ENCODE measurements around the gene RAD1. TPM values are rescaled to one million over a fixed set of nuclear protein-coding genes. Genes with fewer than 3 reads are reported as not detected.
A peak's percentile ranks its signal among the peaks of the same experiment; 100 is the strongest.

Gene RAD1
- total and polyA plus RNA-seq, 2 donors (not counting 1 experiment from before 2014, with no cell fraction given): 46.9 to 123 TPM

DNA sequence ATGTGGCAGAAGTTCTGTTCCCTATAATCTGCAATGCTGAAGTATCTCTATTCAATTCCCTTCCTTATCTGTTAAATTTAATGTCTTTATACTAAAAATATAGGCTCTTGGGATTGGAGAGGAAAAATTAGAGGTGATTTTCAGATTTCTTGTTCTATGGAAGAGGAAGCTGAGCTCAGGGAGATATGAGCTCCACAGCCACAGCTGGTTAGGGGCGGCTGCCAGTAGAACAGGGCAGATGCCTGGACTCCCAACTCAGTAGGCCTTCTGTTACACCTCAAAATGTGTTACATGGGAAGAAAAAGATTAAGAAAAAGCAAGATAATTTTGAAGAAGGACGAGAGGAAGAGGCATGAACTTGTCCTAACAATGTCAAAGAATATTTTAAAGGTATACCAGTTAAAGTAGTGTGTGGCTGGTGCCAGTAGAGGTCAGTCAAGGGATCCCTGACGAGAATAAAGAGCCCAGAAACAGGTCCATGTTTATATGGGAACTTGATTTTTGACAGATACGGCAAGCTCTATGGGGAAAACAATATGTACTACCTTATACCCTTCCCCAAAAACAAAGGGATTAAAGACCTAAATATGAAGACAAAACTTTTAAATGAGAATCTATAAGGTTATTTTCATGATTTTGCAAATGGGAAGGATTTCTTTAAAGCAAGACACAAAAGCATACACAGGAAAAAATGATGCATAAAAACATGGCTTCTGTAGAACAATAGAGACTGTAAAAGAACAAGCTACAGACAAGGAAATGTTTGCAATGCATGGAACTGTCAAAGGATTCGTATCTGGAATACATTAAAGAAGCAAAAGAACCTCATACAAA, 42.8 kb upstream of the RAD1 start:
- TF ChIP-seq EZH2 (IDR thresholded peaks at IDR 0.05; ENCODE audit: low read length, missing control alignments): no peak
- TF ChIP-seq, protein P1, sequence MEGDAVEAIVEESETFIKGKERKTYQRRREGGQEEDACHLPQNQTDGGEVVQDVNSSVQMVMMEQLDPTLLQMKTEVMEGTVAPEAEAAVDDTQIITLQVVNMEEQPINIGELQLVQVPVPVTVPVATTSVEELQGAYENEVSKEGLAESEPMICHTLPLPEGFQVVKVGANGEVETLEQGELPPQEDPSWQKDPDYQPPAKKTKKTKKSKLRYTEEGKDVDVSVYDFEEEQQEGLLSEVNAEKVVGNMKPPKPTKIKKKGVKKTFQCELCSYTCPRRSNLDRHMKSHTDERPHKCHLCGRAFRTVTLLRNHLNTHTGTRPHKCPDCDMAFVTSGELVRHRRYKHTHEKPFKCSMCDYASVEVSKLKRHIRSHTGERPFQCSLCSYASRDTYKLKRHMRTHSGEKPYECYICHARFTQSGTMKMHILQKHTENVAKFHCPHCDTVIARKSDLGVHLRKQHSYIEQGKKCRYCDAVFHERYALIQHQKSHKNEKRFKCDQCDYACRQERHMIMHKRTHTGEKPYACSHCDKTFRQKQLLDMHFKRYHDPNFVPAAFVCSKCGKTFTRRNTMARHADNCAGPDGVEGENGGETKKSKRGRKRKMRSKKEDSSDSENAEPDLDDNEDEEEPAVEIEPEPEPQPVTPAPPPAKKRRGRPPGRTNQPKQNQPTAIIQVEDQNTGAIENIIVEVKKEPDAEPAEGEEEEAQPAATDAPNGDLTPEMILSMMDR (conservative IDR thresholded peaks at IDR 0.05 in 1 of 2, IDR thresholded peaks at IDR 0.05 in 1 of 2; ENCODE audit: low read depth in 1 of 2, low read length in 2 of 2): peak; percentile 51 to 73
- no peak overlapping the region for H3K4me2 ChIP-seq (ENCODE audit: extremely low read depth, insufficient read depth, low read length)
- no peaks in the 10 kb centered on the region for H3K79me2 ChIP-seq (ENCODE audit: control insufficient read depth, insufficient read depth, low read length)
- no peaks in the 10 kb centered on the region for H3K9me3 ChIP-seq (ENCODE audit: control insufficient read depth, insufficient read depth, low read depth, low read length)
- H3K4me3 ChIP-seq (replicated peaks in 1 of 4; ENCODE audit: control extremely low read depth in 1 of 4, insufficient read depth in 1 of 4, low read depth in 3 of 4, low read length in 4 of 4): no peak overlapping the region
- no peaks in the 10 kb centered on the region for H4K20me1 ChIP-seq (ENCODE audit: control insufficient read depth, extremely low read depth, insufficient read depth, low read length)
- H3K9ac ChIP-seq (ENCODE audit: insufficient read depth, low read length): no peak overlapping the region
- DNase-seq (ENCODE audit: low read depth in 2 of 2): peak; percentile 11 to 47
- no peak overlapping the region for H3K27ac ChIP-seq (ENCODE audit: insufficient read depth, low read length)
- no peak overlapping the region for H2AFZ ChIP-seq (ENCODE audit: low read length)
- no peaks in the 10 kb centered on the region for H3K27me3 ChIP-seq (ENCODE audit: control insufficient read depth, insufficient read depth, low read length)
- peaks cover 2% of the 10 kb centered on the region for H3K36me3 ChIP-seq (ENCODE audit: control insufficient read depth, insufficient read depth, low read length)
- no peaks in the 10 kb centered on the region for H3K4me1 ChIP-seq (ENCODE audit: control insufficient read depth, extremely low read depth, insufficient read depth, low read length)

DNA sequence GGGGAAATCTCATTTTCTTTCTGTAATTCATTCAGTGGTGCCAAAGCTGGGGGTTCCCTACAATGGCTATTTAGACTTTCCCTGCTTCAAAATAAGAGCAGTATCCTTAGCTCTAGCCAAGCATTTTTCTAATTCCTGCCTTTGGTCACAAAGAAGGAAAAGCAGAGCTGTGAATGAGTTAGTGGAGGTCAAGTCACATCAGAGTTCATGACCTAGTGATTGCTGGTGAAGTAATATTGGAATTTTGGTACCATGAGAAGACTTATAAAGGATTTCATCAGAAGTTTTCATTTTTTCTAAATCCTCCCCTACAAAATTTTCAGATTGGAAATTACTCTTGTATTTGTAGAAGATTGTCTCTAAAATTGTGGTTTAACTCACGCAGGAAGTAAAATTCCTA, 42.0 kb upstream of the RAD1 start:
- Histone ChIP-seq H2AFZ (ENCODE audit: low read length) (no peak overlapping the region), H4K20me1 (ENCODE audit: control insufficient read depth, extremely low read depth, insufficient read depth, low read length) (no peaks in the 10 kb centered on the region), H3K36me3 (ENCODE audit: control insufficient read depth, insufficient read depth, low read length) (peaks cover 2% of the 10 kb centered on the region), H3K4me3 (replicated peaks in 1 of 4; ENCODE audit: control extremely low read depth in 1 of 4, insufficient read depth in 1 of 4, low read depth in 3 of 4, low read length in 4 of 4) (no peak overlapping the region), H3K79me2 (ENCODE audit: control insufficient read depth, insufficient read depth, low read length) (no peaks in the 10 kb centered on the region), H3K27ac (ENCODE audit: insufficient read depth, low read length) (no peak overlapping the region), H3K27me3 (ENCODE audit: control insufficient read depth, insufficient read depth, low read length) (no peaks in the 10 kb centered on the region), H3K9me3 (ENCODE audit: control insufficient read depth, insufficient read depth, low read depth, low read length) (no peaks in the 10 kb centered on the region), H3K4me1 (ENCODE audit: control insufficient read depth, extremely low read depth, insufficient read depth, low read length) (no peaks in the 10 kb centered on the region), H3K4me2 (ENCODE audit: extremely low read depth, insufficient read depth, low read length) (no peak overlapping the region), H3K9ac (ENCODE audit: insufficient read depth, low read length) (no peak overlapping the region)
- peak in 1 of 2 donors; percentile 12 for DNase-seq (ENCODE audit: low read depth in 2 of 2)
- TF ChIP-seq, protein P1 (conservative IDR thresholded peaks at IDR 0.05 in 1 of 2, IDR thresholded peaks at IDR 0.05 in 1 of 2; ENCODE audit: low read depth in 1 of 2, low read length in 2 of 2): no peak
- TF ChIP-seq EZH2 (IDR thresholded peaks at IDR 0.05; ENCODE audit: low read length, missing control alignments): no peak

DNA sequence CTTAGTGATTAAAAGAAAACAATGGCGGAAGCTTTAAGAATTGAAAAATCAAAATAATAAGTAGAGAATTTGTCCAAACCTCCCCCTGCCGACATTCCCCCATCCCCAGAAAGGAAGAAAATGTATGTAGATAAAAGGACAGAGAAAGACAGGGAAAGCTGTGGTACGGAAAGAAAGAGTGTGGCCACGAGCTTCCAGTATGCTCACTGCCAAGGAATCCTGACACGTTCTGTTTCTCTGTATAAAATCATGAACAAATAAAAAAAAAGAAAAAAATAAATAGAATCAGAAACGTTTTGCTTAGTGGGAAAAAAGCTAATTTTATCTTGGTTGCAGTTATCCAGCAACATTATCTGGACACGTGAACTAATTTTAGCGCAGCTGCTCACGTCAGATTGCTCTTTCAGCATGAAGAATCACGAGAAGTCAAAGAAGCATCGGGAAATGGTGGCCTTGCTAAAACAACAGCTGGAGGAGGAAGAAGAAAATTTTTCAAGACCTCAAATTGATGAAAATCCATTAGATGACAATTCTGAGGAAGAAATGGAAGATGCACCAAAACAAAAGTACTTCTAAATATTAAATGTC, 29.2 kb upstream of the RAD1 start:
- no peaks in the 10 kb centered on the region for H4K20me1 ChIP-seq (ENCODE audit: control insufficient read depth, extremely low read depth, insufficient read depth, low read length)
- no peak overlapping the region for H3K27ac ChIP-seq (ENCODE audit: insufficient read depth, low read length)
- H2AFZ ChIP-seq (ENCODE audit: low read length): no peak overlapping the region
- no peak for DNase-seq (ENCODE audit: low read depth in 2 of 2)
- peaks cover 5% of the 10 kb centered on the region for H3K36me3 ChIP-seq (ENCODE audit: control insufficient read depth, insufficient read depth, low read length)
- no peak overlapping the region for H3K9ac ChIP-seq (ENCODE audit: insufficient read depth, low read length)
- H3K79me2 ChIP-seq (ENCODE audit: control insufficient read depth, insufficient read depth, low read length): no peaks in the 10 kb centered on the region
- H3K27me3 ChIP-seq (ENCODE audit: control insufficient read depth, insufficient read depth, low read length): no peaks in the 10 kb centered on the region
- no peak overlapping the region for H3K4me3 ChIP-seq (replicated peaks in 1 of 4; ENCODE audit: control extremely low read depth in 1 of 4, insufficient read depth in 1 of 4, low read depth in 3 of 4, low read length in 4 of 4)
- H3K4me2 ChIP-seq (ENCODE audit: extremely low read depth, insufficient read depth, low read length): no peak overlapping the region
- H3K4me1 ChIP-seq (ENCODE audit: control insufficient read depth, extremely low read depth, insufficient read depth, low read length): no peaks in the 10 kb centered on the region
- H3K9me3 ChIP-seq (ENCODE audit: control insufficient read depth, insufficient read depth, low read depth, low read length): no peaks in the 10 kb centered on the region
- TF ChIP-seq, protein P1 (conservative IDR thresholded peaks at IDR 0.05 in 1 of 2, IDR thresholded peaks at IDR 0.05 in 1 of 2; ENCODE audit: low read depth in 1 of 2, low read length in 2 of 2): no peak
- TF ChIP-seq EZH2 (IDR thresholded peaks at IDR 0.05; ENCODE audit: low read length, missing control alignments): no peak

All from fibroblast of lung (primary cell).